ENCODE results near the gene ATF7.
"Not testable (repeated sequence)": the region's sequence is repeated elsewhere in the genome, so short reads cannot be mapped to it uniquely, and the experiment has no call there.

ATF7 gene

GRCh38 chr12:53625373-53625945 is 723 bp downstream of the ATF7 start:
- DNase-seq = no peak

- DNase-seq = no peak
Observed at GRCh38 chr12:53624956-53625355, 1.2 kb downstream of the ATF7 start.

DNA sequence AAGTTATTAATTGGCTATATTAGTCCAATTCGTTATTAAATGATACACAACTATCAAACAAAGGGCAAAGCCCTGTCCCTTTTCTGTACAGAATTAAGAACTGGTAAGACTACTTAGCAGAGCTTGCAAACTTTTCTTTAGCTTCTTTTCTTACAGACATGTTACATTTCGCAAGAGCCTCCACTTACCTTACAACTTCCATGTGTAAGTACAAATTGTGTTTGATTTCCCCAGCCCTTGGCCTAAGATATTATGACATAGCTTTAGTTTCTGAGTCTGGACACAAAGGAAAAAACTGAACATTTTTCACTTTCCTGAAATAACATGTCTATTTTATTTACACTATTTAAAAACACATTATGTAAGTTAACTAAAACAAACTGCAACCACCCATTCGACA is 1.7 kb downstream of the ATF7 start:
- no peak for DNase-seq

- no peak for DNase-seq
Observed at GRCh38 chr12:53623548-53624385, 2.4 kb downstream of the ATF7 start.

GRCh38 chr12:53622724-53623123 is 3.5 kb downstream of the ATF7 start:
- DNase-seq = no peak

GRCh38 chr12:53618275-53618674 is 7.9 kb downstream of the ATF7 start:
- DNase-seq = no peak

- no peak for DNase-seq
Observed at GRCh38 chr12:53617700-53618099, 8.5 kb downstream of the ATF7 start.

DNA sequence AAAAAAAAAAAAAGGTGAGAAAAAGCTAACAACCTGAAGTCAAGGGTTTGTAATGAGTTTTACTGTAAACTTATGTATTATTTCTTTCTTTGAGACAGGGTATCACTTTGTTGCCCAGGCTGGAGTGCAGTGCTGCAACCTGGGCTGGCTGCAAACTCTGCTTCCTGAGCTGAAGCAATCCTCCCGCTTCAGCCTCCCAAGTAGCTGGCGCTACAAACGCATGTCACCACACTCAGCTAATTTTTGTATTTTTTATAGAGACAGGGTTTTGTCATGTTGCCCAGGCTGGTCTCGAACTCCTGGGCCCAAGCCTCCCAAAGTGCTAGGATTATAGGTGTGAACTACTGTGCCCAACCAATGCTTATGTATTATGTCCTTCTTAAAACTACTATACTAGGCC is 9.2 kb downstream of the ATF7 start:
- no peak for DNase-seq

- no peak for DNase-seq
Observed at GRCh38 chr12:53613821-53614220, 12.4 kb downstream of the ATF7 start.

DNA sequence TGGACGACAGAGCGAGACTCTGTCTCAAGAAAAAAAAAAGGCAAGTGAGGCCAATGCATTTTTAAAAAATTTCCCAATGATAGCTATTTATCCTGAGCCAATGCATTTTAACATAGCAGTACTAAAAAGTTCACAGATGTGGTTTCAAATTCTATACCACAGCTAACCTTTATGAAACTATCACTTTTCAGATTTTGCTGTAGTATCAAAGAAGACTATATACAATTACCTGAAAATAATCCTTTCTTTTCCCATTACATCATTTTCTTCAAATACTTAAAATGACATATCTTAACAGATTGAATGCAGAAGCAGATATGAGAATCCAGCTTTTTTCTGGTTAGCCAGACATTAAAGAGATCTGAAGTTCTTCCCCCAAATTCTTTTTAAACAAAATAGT is 13.2 kb downstream of the ATF7 start:
- DNase-seq = no peak

GRCh38 chr12:53611304-53611703 is 14.9 kb downstream of the ATF7 start:
- no peak for DNase-seq

DNA sequence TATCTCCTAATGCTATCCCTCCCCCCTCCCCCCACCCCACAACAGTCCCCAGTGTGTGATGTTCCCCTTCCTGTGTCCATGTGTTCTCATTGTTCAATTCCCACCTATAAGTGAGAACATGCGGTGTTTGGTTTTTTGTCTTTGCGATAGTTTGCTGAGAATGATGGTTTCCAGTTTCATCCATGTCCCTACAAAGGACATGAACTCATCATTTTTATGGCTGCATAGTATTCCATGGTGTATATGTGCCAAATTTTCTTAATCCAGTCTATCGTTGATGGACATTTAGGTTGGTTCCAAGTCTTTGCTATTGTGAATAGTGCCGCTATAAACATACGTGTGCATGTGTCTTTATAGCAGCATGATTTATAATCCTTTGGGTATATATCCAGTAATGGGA is 19.5 kb downstream of the ATF7 start:
- DNase-seq = not testable (repeated sequence)

DNA sequence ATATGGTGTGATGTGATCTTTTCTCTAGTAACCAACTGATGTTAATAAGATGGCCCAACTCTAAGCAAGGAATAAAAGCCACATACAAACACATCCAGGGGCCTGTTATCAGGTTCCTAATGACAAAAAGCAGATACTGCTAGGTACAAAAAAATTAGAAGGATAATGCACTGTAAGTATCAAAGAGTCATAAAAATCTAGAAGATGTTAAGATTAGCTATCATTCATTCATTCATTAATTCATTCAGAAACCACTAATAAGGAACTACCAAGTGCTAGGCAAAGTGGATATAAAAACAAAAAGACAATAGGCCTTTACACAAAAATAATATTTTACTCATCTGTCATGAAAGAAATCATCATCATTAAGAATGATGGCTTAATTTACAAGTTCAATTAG is 21.6 kb downstream of the ATF7 start:
- no peak for DNase-seq

GRCh38 chr12:53603804-53604203 is 22.4 kb downstream of the ATF7 start:
- DNase-seq = no peak

DNA sequence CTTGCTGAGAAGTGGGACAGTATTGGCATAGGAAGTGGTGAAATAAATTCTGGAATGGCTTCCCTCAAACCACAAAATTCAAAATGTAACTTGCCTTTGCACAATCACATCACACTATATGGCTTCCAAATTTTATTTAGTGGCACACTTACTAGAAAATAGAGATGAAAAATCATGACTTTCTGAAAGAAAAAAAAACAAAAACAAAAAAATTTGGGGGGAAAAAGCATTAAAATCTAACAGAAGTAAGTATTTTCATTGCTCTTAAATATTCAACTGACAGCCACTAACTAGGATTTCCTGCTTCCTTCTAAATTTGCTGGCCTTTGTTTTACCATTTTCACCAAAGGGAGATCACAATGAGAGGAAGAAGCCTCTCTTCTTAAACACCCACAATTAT is 23.0 kb downstream of the ATF7 start:
- no peak for DNase-seq

DNA sequence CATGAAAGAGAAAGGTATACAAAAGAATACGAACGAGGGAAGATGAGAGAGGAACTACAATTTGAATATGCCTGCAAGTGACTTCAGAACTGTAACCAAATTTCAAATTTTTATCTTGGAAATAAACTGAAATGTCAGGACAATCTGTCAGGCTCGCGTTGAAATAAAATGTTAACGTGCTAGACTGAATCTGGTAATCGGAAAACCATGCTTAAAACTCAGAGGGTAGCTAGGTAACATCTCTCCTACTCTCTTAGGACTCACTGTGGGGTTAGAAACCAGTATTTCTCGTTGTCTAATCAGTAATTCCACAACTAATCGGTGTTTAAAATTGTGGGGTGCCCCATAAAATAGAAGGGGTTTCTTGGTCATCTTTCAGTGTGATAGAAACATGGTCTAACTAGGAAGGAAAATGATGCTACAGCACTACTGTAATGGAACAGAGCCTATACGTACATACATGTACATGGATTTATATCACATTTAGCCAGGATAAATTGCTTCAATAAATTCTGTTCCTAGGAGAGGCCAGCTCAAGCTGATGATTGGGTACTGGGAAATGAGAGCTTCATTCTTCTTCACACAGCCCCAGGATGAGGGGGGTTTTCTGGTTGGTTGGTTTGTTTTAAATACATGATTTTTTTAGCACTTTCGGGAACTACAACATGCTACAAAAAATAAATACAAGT is 23.9 kb downstream of the ATF7 start:
- no peak for DNase-seq

DNA sequence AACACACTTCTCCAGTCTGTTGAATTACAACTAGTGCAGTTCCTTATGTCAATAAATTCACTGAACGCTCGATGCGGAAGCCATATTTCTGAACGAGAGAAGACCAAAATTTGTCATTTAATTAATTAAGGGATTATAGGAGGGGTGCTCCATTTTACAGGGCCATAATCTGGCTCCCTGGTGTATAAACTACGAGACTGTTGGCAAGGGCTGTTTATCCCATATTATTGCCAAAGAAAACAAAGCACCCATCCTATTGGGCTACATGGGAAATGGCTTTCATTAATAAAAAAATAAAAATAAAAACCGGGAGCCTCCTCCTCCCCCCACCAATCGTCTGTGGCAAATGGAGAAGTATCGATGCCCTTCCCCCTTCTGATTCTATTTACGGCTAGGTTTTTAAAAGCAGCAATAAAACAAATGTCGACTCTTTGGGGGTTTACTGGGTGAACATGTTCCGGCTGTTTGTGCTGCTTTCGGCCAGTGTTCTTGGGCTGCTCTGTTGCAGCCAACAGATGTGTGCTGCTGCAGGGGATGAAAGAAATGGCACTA is 24.8 kb downstream of the ATF7 start:
- DNase-seq = no peak

- no peak for DNase-seq
Observed at GRCh38 chr12:53600490-53601295, 25.5 kb downstream of the ATF7 start.

GRCh38 chr12:53599579-53599978 is 26.6 kb downstream of the ATF7 start:
- DNase-seq = no peak

DNA sequence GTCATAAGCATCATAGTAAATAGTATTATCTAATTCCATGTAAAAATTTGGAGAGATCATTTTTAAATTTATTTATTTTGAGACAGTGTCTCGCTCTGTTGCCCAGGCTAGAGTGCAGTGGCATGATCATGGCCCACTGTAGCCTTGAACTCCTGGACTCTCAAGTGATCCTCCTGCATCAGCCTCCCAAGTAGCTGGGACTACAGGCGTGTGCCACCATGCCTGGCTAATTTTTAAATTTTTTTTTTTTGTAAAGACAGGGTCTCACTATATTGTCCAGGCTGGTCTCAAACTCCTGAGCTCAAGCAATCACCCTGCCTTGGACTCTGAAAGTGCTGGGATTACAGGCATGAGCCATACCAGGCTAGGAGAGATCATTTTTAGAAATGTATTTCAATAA is 27.2 kb downstream of the ATF7 start:
- DNase-seq = not testable (repeated sequence)

- DNase-seq = no peak
Observed at GRCh38 chr12:53596920-53597363, 29.2 kb downstream of the ATF7 start.

DNA sequence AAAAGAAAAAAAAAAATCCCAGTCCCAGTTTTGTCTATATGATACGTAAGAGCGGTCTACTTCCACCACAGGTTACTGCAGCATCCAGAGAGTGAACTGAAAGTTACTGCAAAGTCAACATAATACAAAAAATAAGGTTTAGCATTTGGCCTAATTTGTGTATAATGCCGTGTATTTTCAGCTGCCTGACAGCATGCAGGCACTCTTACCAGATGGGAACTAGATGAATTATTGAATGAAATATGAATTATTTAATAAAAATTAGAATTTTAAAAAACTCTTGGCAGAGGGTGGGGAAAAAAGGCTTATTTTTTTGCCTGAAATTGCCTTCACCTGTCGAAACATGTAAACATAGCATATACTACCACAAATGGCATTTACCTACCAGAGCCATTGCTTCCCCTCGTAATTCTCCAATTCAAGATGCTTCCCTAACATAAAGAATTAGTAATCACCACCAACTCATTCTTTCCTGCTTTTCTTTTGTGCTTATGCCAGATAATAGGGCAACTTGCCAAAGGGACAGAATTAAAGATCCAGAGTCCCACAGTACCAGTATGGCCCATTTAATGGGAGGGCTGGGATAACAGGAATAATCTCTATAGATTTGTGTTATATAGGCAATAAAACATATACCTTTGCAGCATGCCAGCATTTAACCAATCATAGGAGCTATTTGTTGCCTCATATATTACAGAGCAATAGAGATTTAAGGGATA is 31.1 kb downstream of the ATF7 start:
- no peak for DNase-seq
